Measurements from ENCODE around the gene UXS1.

UXS1 gene

DNA sequence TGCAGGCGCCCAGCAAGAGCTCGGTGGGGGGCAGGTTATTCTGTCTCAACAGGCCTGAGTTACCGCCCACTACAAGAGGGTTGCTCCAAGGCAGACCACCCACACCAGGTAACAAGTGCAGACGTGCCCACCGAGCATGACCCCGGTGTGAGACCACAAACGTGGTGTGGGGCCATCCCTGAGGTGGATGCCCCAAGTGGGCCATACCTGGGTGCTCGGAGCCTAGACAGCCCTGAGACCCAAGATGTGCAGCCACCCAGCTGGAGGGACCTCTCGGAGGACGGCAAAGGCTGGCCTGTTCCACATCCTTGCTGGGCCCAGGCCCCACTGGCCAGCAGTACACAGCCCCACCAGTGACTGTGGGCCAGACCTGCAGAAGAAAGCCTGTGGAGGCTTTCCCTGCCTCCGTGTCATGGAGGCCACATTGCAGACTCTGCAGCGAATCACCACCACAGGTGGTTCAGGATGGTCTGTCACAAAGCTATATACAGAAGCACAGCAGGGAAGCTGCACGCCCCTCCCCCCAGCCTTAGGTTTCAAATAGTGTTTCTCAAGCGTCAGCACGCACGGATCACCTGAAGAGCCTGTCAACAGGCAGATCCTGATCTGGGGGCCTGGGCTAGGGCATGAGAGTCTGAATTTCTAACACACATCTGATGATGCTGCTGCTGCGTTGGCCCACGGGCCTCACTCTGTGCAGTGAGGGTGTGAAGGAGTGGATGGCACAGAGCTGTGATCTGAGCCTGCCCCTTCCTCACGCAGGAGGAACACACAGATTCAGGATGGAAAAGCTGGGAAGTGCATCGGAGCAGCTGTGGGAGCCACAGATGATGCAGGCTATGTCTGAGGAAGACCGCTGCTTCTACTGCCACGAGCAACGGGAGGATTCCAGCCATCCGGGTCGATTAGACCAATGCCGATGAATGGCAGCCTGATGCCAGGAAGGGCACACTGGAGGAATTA is 96.8 kb downstream of the UXS1 start:
- Histone ChIP-seq H3K9me2 (replicated peaks; ENCODE audit: low read depth, low read length) (no peaks in the 10 kb centered on the region), H3K27me3 (ENCODE audit: insufficient read depth, low read length, poor library complexity, severe bottlenecking) (no peaks in the 10 kb centered on the region), H3K79me2 (ENCODE audit: insufficient read depth, low read length) (no peaks in the 10 kb centered on the region), H4K20me1 (ENCODE audit: insufficient read depth, low read length, poor library complexity, severe bottlenecking) (no peaks in the 10 kb centered on the region), H3K4me2 (ENCODE audit: low read depth, low read length, poor library complexity, severe bottlenecking) (no peak overlapping the region), H3F3A (ENCODE audit: low read depth) (peaks cover 7% of the 10 kb centered on the region; the same call in 1 of the 2 replicates), H3K36me3 (ENCODE audit: insufficient read depth, low read length) (peaks cover 49% of the 10 kb centered on the region; the same call in 1 of the 2 replicates), H3K9me3 (ENCODE audit: insufficient read depth, low read depth, low read length) (no peaks in the 10 kb centered on the region), H2AFZ (ENCODE audit: low read length) (no peak overlapping the region), H3K4me1 (ENCODE audit: insufficient read depth, low read length, poor library complexity, severe bottlenecking) (peaks cover 49% of the 10 kb centered on the region), H3K4me3 (ENCODE audit: low read length, poor library complexity, severe bottlenecking) (no peak overlapping the region), H3K9ac (ENCODE audit: low read depth, low read length, poor library complexity, severe bottlenecking) (peak overlapping the region; percentile 61)
- no peak for TF ChIP-seq EZH2phosphoT487 (IDR thresholded peaks at IDR 0.05; ENCODE audit: borderline replicate concordance)
- TF ChIP-seq, protein P1, sequence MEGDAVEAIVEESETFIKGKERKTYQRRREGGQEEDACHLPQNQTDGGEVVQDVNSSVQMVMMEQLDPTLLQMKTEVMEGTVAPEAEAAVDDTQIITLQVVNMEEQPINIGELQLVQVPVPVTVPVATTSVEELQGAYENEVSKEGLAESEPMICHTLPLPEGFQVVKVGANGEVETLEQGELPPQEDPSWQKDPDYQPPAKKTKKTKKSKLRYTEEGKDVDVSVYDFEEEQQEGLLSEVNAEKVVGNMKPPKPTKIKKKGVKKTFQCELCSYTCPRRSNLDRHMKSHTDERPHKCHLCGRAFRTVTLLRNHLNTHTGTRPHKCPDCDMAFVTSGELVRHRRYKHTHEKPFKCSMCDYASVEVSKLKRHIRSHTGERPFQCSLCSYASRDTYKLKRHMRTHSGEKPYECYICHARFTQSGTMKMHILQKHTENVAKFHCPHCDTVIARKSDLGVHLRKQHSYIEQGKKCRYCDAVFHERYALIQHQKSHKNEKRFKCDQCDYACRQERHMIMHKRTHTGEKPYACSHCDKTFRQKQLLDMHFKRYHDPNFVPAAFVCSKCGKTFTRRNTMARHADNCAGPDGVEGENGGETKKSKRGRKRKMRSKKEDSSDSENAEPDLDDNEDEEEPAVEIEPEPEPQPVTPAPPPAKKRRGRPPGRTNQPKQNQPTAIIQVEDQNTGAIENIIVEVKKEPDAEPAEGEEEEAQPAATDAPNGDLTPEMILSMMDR (conservative IDR thresholded peaks at IDR 0.05; ENCODE audit: low read length): no peak

DNA sequence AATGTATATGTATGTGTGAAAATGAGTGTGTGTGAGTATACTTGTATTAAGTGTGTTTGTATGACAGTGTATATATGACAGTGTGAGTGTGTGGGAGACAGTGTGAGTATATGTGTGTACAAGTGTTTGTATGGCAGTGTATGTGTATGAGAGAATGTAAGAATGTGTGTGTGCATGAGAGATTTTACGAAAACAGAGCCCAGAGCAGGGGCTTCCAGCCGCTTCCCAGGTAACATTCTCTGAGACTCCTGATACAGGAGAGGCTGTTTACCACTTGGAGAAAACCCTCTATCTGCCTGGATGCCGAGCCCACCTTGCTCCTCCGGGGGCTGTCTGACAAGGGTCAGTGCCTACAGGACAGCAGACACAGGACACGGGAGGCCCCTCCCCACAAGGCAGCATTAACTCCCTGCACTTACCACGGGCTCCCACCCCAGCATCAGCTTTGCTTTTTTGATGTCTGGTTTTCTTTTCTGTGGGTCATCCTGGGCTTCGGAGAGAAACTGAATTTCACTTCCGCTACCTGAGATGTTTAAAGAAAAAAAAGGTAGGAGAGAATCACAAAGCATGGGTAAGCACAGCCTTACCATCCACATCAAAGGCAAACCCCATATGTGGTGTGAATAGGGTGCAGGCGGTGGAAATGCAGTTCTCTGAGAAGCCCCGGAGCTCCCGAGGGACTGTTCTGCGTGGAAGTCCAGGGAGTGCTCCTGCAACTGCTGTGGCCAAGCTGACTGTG is 97.6 kb downstream of the UXS1 start:
- Histone ChIP-seq H3K9me2 (replicated peaks; ENCODE audit: low read depth, low read length) (no peaks in the 10 kb centered on the region), H3K79me2 (ENCODE audit: insufficient read depth, low read length) (no peaks in the 10 kb centered on the region), H3K4me2 (ENCODE audit: low read depth, low read length, poor library complexity, severe bottlenecking) (peak overlapping the region; percentile 80), H3K4me3 (ENCODE audit: low read length, poor library complexity, severe bottlenecking) (peak overlapping the region; percentile 57), H3K9me3 (ENCODE audit: insufficient read depth, low read depth, low read length) (no peaks in the 10 kb centered on the region), H3K9ac (ENCODE audit: low read depth, low read length, poor library complexity, severe bottlenecking) (peak overlapping the region; percentile 61), H3F3A (ENCODE audit: low read depth) (peaks cover 7% of the 10 kb centered on the region; the same call in 1 of the 2 replicates), H3K36me3 (ENCODE audit: insufficient read depth, low read length) (peaks cover 51% of the 10 kb centered on the region; the same call in 1 of the 2 replicates), H2AFZ (ENCODE audit: low read length) (no peak overlapping the region), H4K20me1 (ENCODE audit: insufficient read depth, low read length, poor library complexity, severe bottlenecking) (no peaks in the 10 kb centered on the region), H3K4me1 (ENCODE audit: insufficient read depth, low read length, poor library complexity, severe bottlenecking) (peaks cover 49% of the 10 kb centered on the region), H3K27me3 (ENCODE audit: insufficient read depth, low read length, poor library complexity, severe bottlenecking) (no peaks in the 10 kb centered on the region)
- no peak for TF ChIP-seq EZH2phosphoT487 (IDR thresholded peaks at IDR 0.05; ENCODE audit: borderline replicate concordance)
- TF ChIP-seq, protein P1 (conservative IDR thresholded peaks at IDR 0.05; ENCODE audit: low read length): no peak

DNA sequence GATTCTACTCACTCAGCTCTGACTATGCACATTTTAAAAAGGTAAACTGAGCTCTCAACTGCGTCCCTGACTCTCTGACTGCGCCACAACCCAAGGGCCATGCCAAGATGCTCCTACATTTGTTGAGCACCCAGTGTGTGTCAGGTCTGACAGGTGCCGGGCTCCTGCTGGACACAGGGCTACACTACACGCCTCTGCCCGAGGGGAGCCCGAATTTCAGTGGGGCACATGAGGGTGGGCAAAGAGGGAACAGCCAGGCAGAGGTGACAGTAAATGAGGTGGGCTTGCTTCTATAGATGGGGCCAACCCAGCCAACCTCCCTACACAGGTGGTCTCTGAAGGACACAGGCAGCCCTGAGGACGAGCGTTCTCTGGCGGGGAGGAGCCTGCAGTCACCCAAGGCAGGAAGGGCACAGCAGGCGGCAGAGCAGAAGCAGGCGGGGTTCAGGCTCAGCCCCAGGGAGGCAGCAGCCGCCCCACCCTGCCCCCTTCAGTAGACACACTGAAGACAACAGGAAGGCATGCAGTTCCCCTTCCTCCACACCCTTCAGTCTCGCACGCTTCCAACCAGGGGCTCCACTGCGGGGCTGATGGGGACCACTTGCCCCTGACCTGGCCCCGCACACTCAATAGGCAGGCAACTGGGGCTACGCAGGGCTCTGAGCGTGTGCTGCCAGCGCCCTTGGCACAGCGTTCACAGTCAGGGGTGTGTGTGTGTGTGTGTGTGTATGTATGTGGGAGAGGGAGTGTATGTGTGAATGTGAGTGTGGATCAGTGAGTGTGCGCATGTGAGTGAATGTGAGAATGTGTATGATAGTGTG is 98.4 kb downstream of the UXS1 start:
- Histone ChIP-seq H3K9ac (ENCODE audit: low read depth, low read length, poor library complexity, severe bottlenecking) (peak overlapping the region; percentile 61), H3K79me2 (ENCODE audit: insufficient read depth, low read length) (no peaks in the 10 kb centered on the region), H3K9me3 (ENCODE audit: insufficient read depth, low read depth, low read length) (no peaks in the 10 kb centered on the region), H3K9me2 (replicated peaks; ENCODE audit: low read depth, low read length) (no peaks in the 10 kb centered on the region), H2AFZ (ENCODE audit: low read length) (no peak overlapping the region), H3K36me3 (ENCODE audit: insufficient read depth, low read length) (peaks cover 47% of the 10 kb centered on the region; the same call in 1 of the 2 replicates), H3K4me2 (ENCODE audit: low read depth, low read length, poor library complexity, severe bottlenecking) (peak overlapping the region; percentile 80), H3K4me1 (ENCODE audit: insufficient read depth, low read length, poor library complexity, severe bottlenecking) (peaks cover 49% of the 10 kb centered on the region), H3K27me3 (ENCODE audit: insufficient read depth, low read length, poor library complexity, severe bottlenecking) (no peaks in the 10 kb centered on the region), H4K20me1 (ENCODE audit: insufficient read depth, low read length, poor library complexity, severe bottlenecking) (no peaks in the 10 kb centered on the region), H3K4me3 (ENCODE audit: low read length, poor library complexity, severe bottlenecking) (peak overlapping the region; percentile 57), H3F3A (ENCODE audit: low read depth) (peaks cover 7% of the 10 kb centered on the region; the same call in 1 of the 2 replicates)
- TF ChIP-seq, protein P1 (conservative IDR thresholded peaks at IDR 0.05; ENCODE audit: low read length): peak; percentile 33; the same call in 1 of the 2 replicates
- TF ChIP-seq EZH2phosphoT487 (IDR thresholded peaks at IDR 0.05; ENCODE audit: borderline replicate concordance): no peak

Measured in Loucy (cell line).